Activated CD4-positive, alpha-beta T cell treated with anti-CD3 and anti-CD28 coated beads, Interleukin-2, amount 10 ng/mL, durations not matched to agents 7 days and 5 days (primary cell): ENCODE results near the gene NOTCH1. TPM values are rescaled to one million over a fixed set of nuclear protein-coding genes. Genes with fewer than 3 reads are reported as not detected.
"Not testable (repeated sequence)": the region's sequence is repeated elsewhere in the genome, so short reads cannot be mapped to it uniquely, and the experiment has no call there.

Source experiments
- CTCF ChIA-PET: fragments of 350-600 bp; sonication (Branson Sonifier 250); formaldehyde crosslinking; loops from one replicate; lab custom pipeline; 2021; ENCODE audit warnings: antibody characterized with exemption; lab: Charles Lee
- POLR2A ChIA-PET: fragments of 350-600 bp; sonication (Branson Sonifier 250); formaldehyde crosslinking; loops from one replicate; lab custom pipeline; 2021; ENCODE audit warnings: antibody characterized with exemption; lab: Charles Lee
- DNase-seq: peaks from one replicate; pipeline ENCODE4 v3.0.0-alpha.2; 2020
- H3K27ac Mint-ChIP-seq: one replicate; pipeline ENCODE4 v1.8.0; 2021; ENCODE audit warnings: mild to moderate bottlenecking, moderate library complexity, mixed read lengths
- H3K27me3 Mint-ChIP-seq: one replicate; pipeline ENCODE4 v1.8.0; 2021; ENCODE audit warnings: mixed read lengths
- H3K36me3 Mint-ChIP-seq: one replicate; pipeline ENCODE4 v1.8.0; 2021; ENCODE audit warnings: low read depth, mixed read lengths
- H3K4me1 Mint-ChIP-seq: one replicate; pipeline ENCODE4 v1.8.0; 2021; ENCODE audit warnings: mixed read lengths
- H3K4me3 Mint-ChIP-seq: one replicate; pipeline ENCODE4 v1.8.0; 2021; ENCODE audit warnings: mild to moderate bottlenecking, moderate library complexity, mixed read lengths
- H3K9me3 Mint-ChIP-seq: one replicate; pipeline ENCODE4 v1.8.0; 2021; ENCODE audit warnings: mixed read lengths
- total RNA-seq, 2 experiments: library from RNA; stranded (reverse); gene quantifications; one replicate each; pipeline ENCODE4 v1.2.3, GENCODE V29; 2021

The NOTCH1 gene
- total RNA-seq, 2 experiments from 2014 or later, result 73.6 to 74.4 TPM

DNA sequence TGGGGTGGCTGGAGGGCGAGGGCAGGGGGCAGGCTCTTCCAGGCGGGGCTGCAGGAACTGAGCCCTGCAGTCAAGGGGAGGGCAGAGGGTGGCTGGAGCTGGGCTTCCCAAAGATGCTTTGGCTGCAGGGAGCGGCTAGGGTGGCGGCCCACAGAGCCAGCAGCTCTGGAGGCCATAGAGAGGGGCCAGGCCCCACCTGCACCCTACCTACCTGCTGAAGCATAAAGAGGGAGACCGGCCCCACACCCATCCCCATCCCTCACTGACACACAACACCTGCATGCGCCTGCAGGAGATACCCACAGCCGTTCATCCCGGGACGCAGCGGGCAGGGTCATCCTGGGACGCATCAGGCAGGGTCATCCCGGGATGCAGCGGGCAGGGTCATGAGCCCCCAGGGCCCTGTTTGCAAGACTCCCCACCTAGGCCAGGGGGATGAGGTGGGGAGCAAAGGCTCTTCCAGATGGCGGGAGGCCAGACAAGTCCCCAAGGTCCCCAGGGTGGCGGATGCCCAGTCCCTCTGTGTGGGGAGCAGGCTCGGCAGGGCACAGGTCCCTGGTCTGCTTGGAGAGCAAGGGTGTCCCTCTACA, 39.8 kb upstream of the NOTCH1 start:
- H3K4me3 Mint-ChIP-seq, result no peak overlapping the region
- no peaks in the 10 kb centered on the region for H3K36me3 Mint-ChIP-seq
- peaks cover 13% of the 10 kb centered on the region for H3K4me1 Mint-ChIP-seq
- no peak overlapping the region for H3K27ac Mint-ChIP-seq
- POLR2A ChIA-PET, result no interaction called here
- H3K27me3 Mint-ChIP-seq, result no peaks in the 10 kb centered on the region
- CTCF ChIA-PET, result no interaction called here
- no peak for DNase-seq
- no peaks in the 10 kb centered on the region for H3K9me3 Mint-ChIP-seq

GRCh38 chr9:136584934-136585333, 39.1 kb upstream of the NOTCH1 start:
- H3K27ac Mint-ChIP-seq, result no peak overlapping the region
- ChIA-PET POLR2A (no interaction called here), CTCF (no interaction called here)
- no peaks in the 10 kb centered on the region for H3K27me3 Mint-ChIP-seq
- no peak overlapping the region for H3K4me3 Mint-ChIP-seq
- peaks cover 13% of the 10 kb centered on the region for H3K4me1 Mint-ChIP-seq
- no peak for DNase-seq
- no peaks in the 10 kb centered on the region for H3K36me3 Mint-ChIP-seq
- no peaks in the 10 kb centered on the region for H3K9me3 Mint-ChIP-seq

GRCh38 chr9:136584401-136584932, 38.6 kb upstream of the NOTCH1 start:
- ChIA-PET CTCF (no interaction called here), POLR2A (no interaction called here)
- H3K4me1 Mint-ChIP-seq, result peaks cover 18% of the 10 kb centered on the region
- H3K9me3 Mint-ChIP-seq, result no peaks in the 10 kb centered on the region
- H3K27me3 Mint-ChIP-seq, result no peaks in the 10 kb centered on the region
- H3K36me3 Mint-ChIP-seq, result no peaks in the 10 kb centered on the region
- no peak for DNase-seq
- H3K27ac Mint-ChIP-seq, result no peak overlapping the region
- no peak overlapping the region for H3K4me3 Mint-ChIP-seq

DNA sequence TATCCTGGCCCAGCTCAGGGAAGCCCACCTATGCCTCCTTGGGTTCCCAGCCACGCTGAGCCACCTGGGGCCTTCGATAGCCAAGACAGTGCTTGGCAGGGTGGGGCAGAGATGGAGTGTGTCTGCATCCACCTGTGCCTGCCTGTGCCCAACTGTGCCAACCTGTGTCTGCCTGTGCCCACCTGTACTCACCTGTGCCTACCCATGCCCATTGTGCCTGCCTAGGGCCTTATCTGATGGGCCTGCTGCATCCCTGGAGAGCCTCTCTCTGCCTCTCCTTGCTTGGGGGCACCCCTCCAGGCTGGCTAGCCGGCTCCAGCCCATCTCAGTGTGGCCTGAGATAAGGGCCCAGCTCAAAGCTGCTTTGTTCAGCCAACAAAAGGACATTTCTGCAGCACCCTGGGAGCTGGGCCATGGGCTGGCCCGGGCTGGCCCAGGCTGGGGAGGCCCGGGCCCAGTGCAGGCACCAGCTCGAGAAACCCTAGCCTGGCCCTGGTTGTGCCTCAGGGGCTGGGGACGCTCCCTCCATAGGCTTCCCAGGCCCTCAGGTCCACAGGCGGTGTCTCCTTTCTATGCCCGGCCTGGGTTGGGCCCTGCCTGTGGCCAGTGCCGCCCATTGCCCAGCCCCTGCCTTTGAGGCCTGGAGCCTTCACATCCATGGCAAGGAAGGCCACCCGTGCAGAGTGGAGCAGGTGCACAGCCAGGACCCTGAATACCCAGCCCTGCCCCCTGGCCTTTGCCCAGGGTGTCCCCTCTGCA, 37.3 kb upstream of the NOTCH1 start:
- Mint-ChIP-seq H3K4me3 (no peak overlapping the region), H3K9me3 (no peaks in the 10 kb centered on the region), H3K27ac (no peak overlapping the region), H3K4me1 (peaks cover 9% of the 10 kb centered on the region), H3K36me3 (no peaks in the 10 kb centered on the region), H3K27me3 (no peaks in the 10 kb centered on the region)
- ChIA-PET POLR2A (no interaction called here), CTCF (no interaction called here)
- no peak for DNase-seq

DNA sequence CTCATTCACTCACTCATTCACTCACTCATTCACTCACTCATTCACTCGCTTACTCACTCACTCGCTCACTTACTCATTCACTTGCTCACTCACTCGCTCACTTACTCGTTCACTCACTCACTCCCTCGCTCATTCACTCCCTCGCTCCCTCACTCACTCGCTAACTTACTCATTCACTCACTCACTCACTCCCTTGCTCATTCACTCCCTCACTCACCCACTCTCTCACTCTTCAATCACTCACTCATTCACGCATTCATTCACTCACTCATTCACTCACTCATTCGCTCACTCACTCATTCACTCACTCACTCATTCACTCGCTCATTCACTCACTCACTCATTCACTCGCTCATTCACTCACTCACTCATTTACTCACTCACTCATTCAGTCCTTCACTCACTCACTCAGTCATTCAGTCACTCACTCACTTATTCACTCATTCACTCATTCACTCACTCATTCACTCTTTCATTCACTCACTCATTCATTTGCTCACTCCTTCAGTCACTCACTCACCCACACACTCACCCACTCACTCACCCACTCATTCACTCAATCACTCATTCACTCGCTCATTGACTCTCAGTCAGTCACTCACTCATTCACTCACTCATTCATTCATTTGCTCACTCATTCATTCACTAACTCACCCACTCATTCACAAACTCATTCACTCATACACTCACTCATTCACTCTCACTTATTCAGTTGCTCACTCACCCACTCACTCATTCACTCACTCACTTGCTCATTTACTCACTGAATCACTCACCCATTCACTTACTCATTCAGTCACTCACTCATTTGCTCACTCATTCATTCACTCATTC, 36.0 kb upstream of the NOTCH1 start:
- no peaks in the 10 kb centered on the region for H3K36me3 Mint-ChIP-seq
- no peak overlapping the region for H3K4me3 Mint-ChIP-seq
- DNase-seq, result no peak
- H3K27me3 Mint-ChIP-seq, result no peaks in the 10 kb centered on the region
- CTCF ChIA-PET, result no interaction called here
- no peaks in the 10 kb centered on the region for H3K9me3 Mint-ChIP-seq
- no peak overlapping the region for H3K27ac Mint-ChIP-seq
- peaks cover 7% of the 10 kb centered on the region for H3K4me1 Mint-ChIP-seq
- POLR2A ChIA-PET, result no interaction called here

DNA sequence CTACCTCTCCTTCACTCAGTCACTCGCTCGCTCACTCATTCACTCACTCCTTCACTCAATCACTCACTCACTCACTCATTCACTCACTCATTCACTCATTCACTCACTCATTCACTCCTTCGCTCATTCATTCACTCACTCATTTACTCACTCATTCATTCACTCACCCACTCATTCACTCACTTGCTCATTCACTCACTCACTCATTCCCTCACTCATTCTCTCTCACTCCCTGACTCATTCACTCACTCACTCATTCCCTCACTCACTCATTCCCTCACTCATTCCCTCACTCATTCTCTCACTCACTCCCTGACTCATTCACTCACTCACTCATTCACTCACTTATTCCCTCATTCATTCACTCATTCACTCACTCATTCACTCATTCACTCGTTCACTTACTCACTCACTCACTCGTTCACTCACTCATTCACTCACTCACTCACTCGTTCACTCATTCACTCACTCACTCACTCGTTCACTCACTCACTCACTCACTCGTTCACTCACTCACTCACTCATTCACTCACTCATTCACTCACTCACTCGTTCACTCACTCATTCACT, 33.9 kb upstream of the NOTCH1 start:
- CTCF ChIA-PET, H3K4me3 Mint-ChIP-seq, POLR2A ChIA-PET, H3K4me1 Mint-ChIP-seq, DNase-seq, H3K27me3 Mint-ChIP-seq, H3K36me3 Mint-ChIP-seq, H3K9me3 Mint-ChIP-seq: not testable (repeated sequence)
- H3K27ac Mint-ChIP-seq, result peak overlapping the region; percentile 1

DNA sequence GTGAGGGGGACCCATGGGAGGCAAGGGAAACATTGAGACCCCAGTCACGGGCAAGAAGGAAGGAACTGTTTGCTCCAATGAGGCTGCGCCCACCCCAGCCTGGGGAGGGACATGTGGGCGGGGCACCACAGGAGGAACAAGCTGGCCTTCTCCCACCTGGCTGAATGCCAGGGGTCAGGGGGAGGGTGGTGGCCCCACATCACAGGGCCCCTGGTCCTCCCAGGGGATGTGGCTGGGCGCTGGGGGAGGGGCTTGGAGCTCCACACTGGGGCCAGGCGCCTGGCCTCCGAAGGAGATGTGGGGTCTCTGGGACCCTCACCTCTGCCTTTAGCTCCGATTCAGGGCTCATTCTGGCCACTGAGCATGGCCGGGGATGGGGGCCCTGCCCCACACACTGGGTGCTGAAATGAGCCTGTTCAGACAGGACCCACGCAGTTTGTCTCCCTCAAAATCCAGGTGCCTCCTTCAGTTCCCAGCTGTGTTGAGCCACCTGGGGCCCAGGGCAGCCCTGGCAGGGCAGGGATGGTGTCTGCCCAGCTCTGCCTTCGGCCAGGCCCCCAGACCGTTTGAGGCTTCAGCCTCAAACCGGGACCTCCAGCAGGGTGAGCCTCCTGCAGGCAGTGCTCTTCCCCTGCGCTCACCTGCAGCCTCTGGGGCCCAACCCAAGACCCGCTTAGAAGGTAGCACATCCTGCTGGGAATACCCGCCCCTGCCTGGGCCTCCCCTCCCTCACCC, 33.2 kb upstream of the NOTCH1 start:
- Mint-ChIP-seq H3K27me3 (no peaks in the 10 kb centered on the region), H3K36me3 (no peaks in the 10 kb centered on the region), H3K4me1 (peaks cover 7% of the 10 kb centered on the region), H3K27ac (no peak overlapping the region), H3K4me3 (no peak overlapping the region), H3K9me3 (no peaks in the 10 kb centered on the region)
- ChIA-PET POLR2A (no interaction called here), CTCF (interaction anchor here (0.5 kb wide), 1 partner anchor 121 kb away, joined by 3 read pairs; no protein-coding TSS in a partner anchor)
- peak; percentile 18 for DNase-seq

DNA sequence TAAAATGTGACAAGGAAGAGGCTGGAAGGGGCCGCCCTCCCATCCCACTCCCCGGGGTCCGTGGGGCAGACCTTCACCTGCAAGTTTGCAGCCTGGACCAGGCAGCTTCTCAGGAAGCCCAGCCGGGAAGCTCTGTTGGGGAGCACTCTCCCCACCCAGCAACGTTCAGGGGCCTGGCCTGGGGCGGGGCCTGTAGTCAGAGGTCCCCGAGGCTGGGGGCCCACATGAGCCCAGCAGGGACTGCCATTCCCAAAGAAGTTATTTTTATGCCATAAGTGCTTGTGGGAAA, 32.7 kb upstream of the NOTCH1 start:
- POLR2A ChIA-PET, result no interaction called here
- DNase-seq, result no peak
- CTCF ChIA-PET, result interaction anchor here (0.6 kb wide), 1 partner anchor 636 kb away, joined by 3 read pairs; no protein-coding TSS in a partner anchor
- no peaks in the 10 kb centered on the region for H3K36me3 Mint-ChIP-seq
- no peaks in the 10 kb centered on the region for H3K9me3 Mint-ChIP-seq
- H3K27ac Mint-ChIP-seq, result no peak overlapping the region
- H3K4me1 Mint-ChIP-seq, result peaks cover 7% of the 10 kb centered on the region
- H3K27me3 Mint-ChIP-seq, result no peaks in the 10 kb centered on the region
- no peak overlapping the region for H3K4me3 Mint-ChIP-seq

- H3K27ac Mint-ChIP-seq, result no peak overlapping the region
These were observed 32.2 kb upstream of the NOTCH1 start for GRCh38 chr9:136577941-136578625.

GRCh38 chr9:136576269-136576626, 30.4 kb upstream of the NOTCH1 start:
- Mint-ChIP-seq H3K27me3 (no peaks in the 10 kb centered on the region), H3K4me3 (no peak overlapping the region), H3K4me1 (peaks cover 7% of the 10 kb centered on the region), H3K9me3 (no peaks in the 10 kb centered on the region), H3K36me3 (no peaks in the 10 kb centered on the region), H3K27ac (no peak overlapping the region)
- POLR2A ChIA-PET, result no interaction called here
- DNase-seq, result no peak
- CTCF ChIA-PET, result no interaction called here

More at GRCh38 chr9:136577941-136578625, 32.2 kb upstream of the NOTCH1 start:
- Mint-ChIP-seq H3K4me1 (peaks cover 7% of the 10 kb centered on the region), H3K36me3 (no peaks in the 10 kb centered on the region), H3K4me3 (no peak overlapping the region), H3K27me3 (no peaks in the 10 kb centered on the region), H3K9me3 (no peaks in the 10 kb centered on the region)
- ChIA-PET POLR2A (no interaction called here), CTCF (interaction anchor here (0.6 to 1.1 kb wide), 2 partner anchors 14 to 635 kb away, joined by 3 to 5 read pairs; no protein-coding TSS in a partner anchor)
- no peak for DNase-seq

GRCh38 chr9:136575626-136576268, 29.9 kb upstream of the NOTCH1 start:
- peaks cover 7% of the 10 kb centered on the region for H3K4me1 Mint-ChIP-seq
- H3K36me3 Mint-ChIP-seq, result no peaks in the 10 kb centered on the region
- ChIA-PET CTCF (no interaction called here), POLR2A (no interaction called here)
- H3K9me3 Mint-ChIP-seq, result no peaks in the 10 kb centered on the region
- no peak overlapping the region for H3K27ac Mint-ChIP-seq
- no peak for DNase-seq
- no peak overlapping the region for H3K4me3 Mint-ChIP-seq
- H3K27me3 Mint-ChIP-seq, result no peaks in the 10 kb centered on the region
